GM21619 (cell line): ENCODE results near the gene HILPDA.
"Not testable (repeated sequence)": the region's sequence is repeated elsewhere in the genome, so short reads cannot be mapped to it uniquely, and the experiment has no call there.

ENCODE experiments used
- ATAC-seq: cut with Tn5 transposase; IDR thresholded peaks from one replicate; pipeline ENCODE4 v1.9.1; 2021; ENCODE audit not compliant: unreplicated experiment

The HILPDA gene

GRCh38 chr7:128459394-128459878 lies 3.8 kb downstream of the HILPDA start:
- peak; percentile 38 for ATAC-seq

- ATAC-seq, result no peak
Measured at GRCh38 chr7:128462460-128462859, 6.8 kb downstream of the HILPDA start.

- not testable (repeated sequence) for ATAC-seq
Measured at GRCh38 chr7:128463345-128463744, 7.7 kb downstream of the HILPDA start.

GRCh38 chr7:128463933-128464332 lies 8.3 kb downstream of the HILPDA start:
- ATAC-seq, result not testable (repeated sequence)

GRCh38 chr7:128466871-128467270 lies 11.2 kb downstream of the HILPDA start:
- ATAC-seq, result not testable (repeated sequence)

GRCh38 chr7:128476402-128477335 lies 21.0 kb downstream of the HILPDA start, which contains the start of gene METTL2B:
TSS of gene METTL2B (plus strand) at chr7:128476748. CDS start at chr7:128476766, 18 bp downstream.
- ATAC-seq, result peak; percentile 93

GRCh38 chr7:128477336-128477690 lies 21.6 kb downstream of the HILPDA start:
- not testable (repeated sequence) for ATAC-seq

GRCh38 chr7:128479082-128479481 lies 23.4 kb downstream of the HILPDA start:
- ATAC-seq, result not testable (repeated sequence)

- not testable (repeated sequence) for ATAC-seq
Measured at GRCh38 chr7:128488134-128488533, 32.5 kb downstream of the HILPDA start.

GRCh38 chr7:128497405-128497804 lies 41.7 kb downstream of the HILPDA start:
- no peak for ATAC-seq

GRCh38 chr7:128505416-128505815 lies 49.7 kb downstream of the HILPDA start:
- ATAC-seq, result not testable (repeated sequence)

- peak; percentile 63 for ATAC-seq
Measured at GRCh38 chr7:128506819-128507218, 51.1 kb downstream of the HILPDA start.

GRCh38 chr7:128507321-128507993 lies 51.8 kb downstream of the HILPDA start:
- ATAC-seq, result peak; percentile 43
